Thyroid gland (tissue), 4 donors: ENCODE results near the gene CHSY1.

Experiments used
- POLR2A ChIP-seq, 2 donors: fragments of 450-650 bp; IDR thresholded peaks; one replicate each; pipeline ENCODE4 v1.6.1; 2017; ENCODE audit warnings: antibody characterized with exemption in 2 of 2, mild to moderate bottlenecking in 2 of 2, moderate library complexity in 1 of 2
- TF ChIP-seq, protein P1 (sequence below), 6 experiments: fragments of 200-600 bp in 3 of 6; fragments of 450-650 bp in 3 of 6; sonication (generic) in 3 of 6; IDR thresholded peaks; one replicate each; pipeline ENCODE4 v1.5.1; 2016 to 2019; ENCODE audit warnings: antibody characterized with exemption in 6 of 6, mild to moderate bottlenecking in 2 of 6, inconsistent platforms in 1 of 6, moderate library complexity in 1 of 6

DNA sequence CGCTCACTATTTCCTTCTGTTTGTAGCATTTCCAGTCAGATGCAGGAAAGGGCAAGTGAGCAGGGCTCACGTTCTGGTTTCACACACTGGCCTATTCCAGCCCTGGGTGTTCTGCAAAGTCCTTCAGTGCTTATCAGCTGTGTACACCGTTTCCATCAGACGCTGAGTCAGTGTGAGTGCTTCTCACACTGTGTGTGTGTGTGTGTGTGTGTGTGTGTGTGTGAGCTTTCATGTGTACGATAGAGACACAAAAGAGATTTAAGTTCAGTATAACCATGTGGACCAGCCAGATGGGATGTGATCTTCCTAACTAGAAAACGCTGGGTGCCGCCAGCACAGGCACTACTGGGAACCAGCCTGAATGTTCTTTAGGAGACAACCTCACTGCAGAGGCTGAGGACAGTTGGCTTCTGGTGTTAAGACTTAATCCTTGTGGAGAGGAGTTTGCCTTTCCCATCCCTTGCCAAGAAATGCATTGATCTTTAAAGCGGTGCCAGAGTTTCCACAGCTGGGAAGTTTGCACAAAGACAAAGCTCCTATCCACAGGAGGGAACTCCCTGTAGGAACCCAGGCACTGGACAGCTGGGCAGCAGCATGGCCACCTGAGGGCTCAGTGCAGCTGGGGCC lies 3.9 kb upstream of the CHSY1 start:
- TF ChIP-seq, protein P1, sequence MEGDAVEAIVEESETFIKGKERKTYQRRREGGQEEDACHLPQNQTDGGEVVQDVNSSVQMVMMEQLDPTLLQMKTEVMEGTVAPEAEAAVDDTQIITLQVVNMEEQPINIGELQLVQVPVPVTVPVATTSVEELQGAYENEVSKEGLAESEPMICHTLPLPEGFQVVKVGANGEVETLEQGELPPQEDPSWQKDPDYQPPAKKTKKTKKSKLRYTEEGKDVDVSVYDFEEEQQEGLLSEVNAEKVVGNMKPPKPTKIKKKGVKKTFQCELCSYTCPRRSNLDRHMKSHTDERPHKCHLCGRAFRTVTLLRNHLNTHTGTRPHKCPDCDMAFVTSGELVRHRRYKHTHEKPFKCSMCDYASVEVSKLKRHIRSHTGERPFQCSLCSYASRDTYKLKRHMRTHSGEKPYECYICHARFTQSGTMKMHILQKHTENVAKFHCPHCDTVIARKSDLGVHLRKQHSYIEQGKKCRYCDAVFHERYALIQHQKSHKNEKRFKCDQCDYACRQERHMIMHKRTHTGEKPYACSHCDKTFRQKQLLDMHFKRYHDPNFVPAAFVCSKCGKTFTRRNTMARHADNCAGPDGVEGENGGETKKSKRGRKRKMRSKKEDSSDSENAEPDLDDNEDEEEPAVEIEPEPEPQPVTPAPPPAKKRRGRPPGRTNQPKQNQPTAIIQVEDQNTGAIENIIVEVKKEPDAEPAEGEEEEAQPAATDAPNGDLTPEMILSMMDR (IDR thresholded peaks at IDR 0.05): no peak
- no peak for TF ChIP-seq POLR2A (IDR thresholded peaks at IDR 0.05)
